IMR-90 (cell line): ENCODE results near the gene CA9. TPM values are rescaled to one million over a fixed set of nuclear protein-coding genes. Genes with fewer than 3 reads are reported as not detected.
"Not testable (repeated sequence)": the region's sequence is repeated elsewhere in the genome, so short reads cannot be mapped to it uniquely, and the experiment has no call there.

ENCODE experiments used
- ATAC-seq: fragments of 200-7000 bp; cut with Tn5 transposase; 2 replicates; pipeline ENCODE4 v1.9.1; 2020; ENCODE audit warnings: low read depth, mild to moderate bottlenecking, moderate library complexity
- BruUV-seq: library from RNA; stranded (reverse); fragments of 400-500 nt; replicated peaks from 2 replicates; lab custom pipeline; 2021; lab: Mats Ljungman, UMichigan
- CTCF ChIA-PET: fragments of 300-600 bp; formaldehyde crosslinking; extraction: SDS; loops from one replicate; lab custom pipeline; 2021; ENCODE audit warnings: antibody characterized with exemption; lab: Yijun Ruan, JAX
- POLR2A ChIA-PET: fragments of 300-600 bp; sonication (Branson Sonifier 250); formaldehyde crosslinking; loops from one replicate; lab custom pipeline; 2022; ENCODE audit warnings: antibody characterized with exemption; ENCODE audit not compliant: unreplicated experiment; lab: Charles Lee
- DNase-seq: peaks from one replicate; pipeline ENCODE4 v3.0.0; 2013
- H2AFZ ChIP-seq: replicated peaks from 2 replicates; pipeline ENCODE3; 2013; ENCODE audit warnings: low read length, mild to moderate bottlenecking; ENCODE audit not compliant: poor library complexity
- H2AK5ac ChIP-seq: 2 replicates; pipeline ENCODE4 v1.6.1; 2013; ENCODE audit warnings: low read depth, low read length, inconsistent platforms
- H2AK9ac ChIP-seq: replicated peaks from 2 replicates; pipeline ENCODE3; 2013; ENCODE audit warnings: mild to moderate bottlenecking, low read depth, low read length, moderate library complexity; ENCODE audit not compliant: poor library complexity
- H2BK120ac ChIP-seq: 2 replicates; pipeline ENCODE4 v1.6.1; 2013; ENCODE audit warnings: low read depth, low read length, inconsistent platforms
- H2BK15ac ChIP-seq: 3 replicates; pipeline ENCODE4 v1.6.1; 2013; ENCODE audit warnings: low read depth, low read length, inconsistent platforms
- H2BK20ac ChIP-seq: 2 replicates; pipeline ENCODE4 v1.6.1; 2013; ENCODE audit warnings: low read depth, mild to moderate bottlenecking, inconsistent platforms, low read length, moderate library complexity
- H2BK5ac ChIP-seq: 2 replicates; pipeline ENCODE4 v1.6.1; 2013; ENCODE audit warnings: mild to moderate bottlenecking, low read depth, low read length, inconsistent platforms; ENCODE audit not compliant: poor library complexity, severe bottlenecking
- H3K14ac ChIP-seq: replicated peaks from 2 replicates; pipeline ENCODE4 v1.6.1; 2013; ENCODE audit warnings: low read depth, low read length, inconsistent platforms
- H3K18ac ChIP-seq: 2 replicates; pipeline ENCODE4 v1.6.1; 2013; ENCODE audit warnings: low read depth, low read length, control low read depth
- H3K23ac ChIP-seq: 2 replicates; pipeline ENCODE4 v1.6.1; 2013; ENCODE audit warnings: low read depth, low read length, inconsistent platforms
- H3K27ac ChIP-seq: 2 replicates; pipeline ENCODE4 v1.5.1; 2013; ENCODE audit warnings: mild to moderate bottlenecking, control low read depth, low read length; ENCODE audit not compliant: insufficient read depth
- H3K27me3 ChIP-seq: 2 replicates; pipeline ENCODE4 v1.6.1; 2013; ENCODE audit warnings: low read length; ENCODE audit not compliant: control insufficient read depth, insufficient read depth
- H3K36me3 ChIP-seq: 2 replicates; pipeline ENCODE4 v1.6.1; 2013; ENCODE audit warnings: low read length, mixed read lengths; ENCODE audit not compliant: control insufficient read depth, insufficient read depth
- H3K4ac ChIP-seq: 2 replicates; pipeline ENCODE4 v1.6.1; 2013; ENCODE audit warnings: low read depth, low read length, inconsistent platforms
- H3K4me1 ChIP-seq: 2 replicates; pipeline ENCODE4 v1.6.1; 2013; ENCODE audit warnings: low read length, mixed read lengths; ENCODE audit not compliant: control insufficient read depth, insufficient read depth
- H3K4me2 ChIP-seq: 2 replicates; pipeline ENCODE4 v1.6.1; 2013; ENCODE audit warnings: low read depth, mild to moderate bottlenecking, control low read depth, low read length, moderate library complexity
- H3K4me3 ChIP-seq: 2 replicates; pipeline ENCODE4 v1.5.1; 2013; ENCODE audit warnings: low read depth, mild to moderate bottlenecking, control low read depth, low read length, moderate library complexity; ENCODE audit not compliant: insufficient read depth
- H3K56ac ChIP-seq: 2 replicates; pipeline ENCODE4 v1.6.1; 2013; ENCODE audit warnings: low read length, inconsistent platforms; ENCODE audit not compliant: insufficient read depth; ENCODE audit errors: extremely low read depth
- H3K79me1 ChIP-seq, 2 experiments: 2 replicates each; pipeline ENCODE4 v1.6.1; 2013; ENCODE audit warnings: low read length in 2 of 2, inconsistent platforms in 1 of 2, low read depth in 1 of 2
- H3K9ac ChIP-seq: 2 replicates; pipeline ENCODE4 v1.6.1; 2013; ENCODE audit warnings: low read depth, low read length, control low read depth
- H3K9me1 ChIP-seq: 2 replicates; pipeline ENCODE4 v1.6.1; 2013; ENCODE audit warnings: low read length, inconsistent platforms; ENCODE audit not compliant: insufficient read depth
- H3K9me3 ChIP-seq: 2 replicates; pipeline ENCODE4 v1.6.1; 2013; ENCODE audit warnings: low read length; ENCODE audit not compliant: control insufficient read depth, insufficient read depth
- H4K20me1 ChIP-seq: 2 replicates; pipeline ENCODE4 v1.6.1; 2013; ENCODE audit warnings: low read length, inconsistent platforms; ENCODE audit not compliant: insufficient read depth
- H4K5ac ChIP-seq: 2 replicates; pipeline ENCODE4 v1.6.1; 2013; ENCODE audit warnings: mild to moderate bottlenecking, low read depth, low read length, control low read depth
- H4K8ac ChIP-seq, 2 experiments: 2 replicates each; pipeline ENCODE4 v1.6.1; 2013; ENCODE audit warnings: low read depth in 2 of 2, low read length in 2 of 2, control low read depth in 1 of 2, inconsistent platforms in 1 of 2
- H4K91ac ChIP-seq: 2 replicates; pipeline ENCODE4 v1.6.1; 2013; ENCODE audit warnings: low read depth, low read length, inconsistent platforms; ENCODE audit not compliant: insufficient read depth
- WGBS, 2 experiments: methylation state at CpG; one replicate each; pipeline versions ENCODE4 v1.1.5 to v1.1.7; 2013; ENCODE audit warnings: missing lambda C conversion rate in 2 of 2; ENCODE audit not compliant: insufficient read length in 1 of 2; ENCODE audit errors: extremely low coverage in 2 of 2; 5-methylcytosine and 5-hydroxymethylcytosine counted together
- dilution Hi-C: fragments of 300-500 bp; cut with HindIII; formaldehyde crosslinking; loops from one replicate; pipeline ENCODE4 v1.14.3; 2018; ENCODE audit warnings: low sequenced_read_pairs; ENCODE audit not compliant: unreplicated experiment
- in situ Hi-C: fragments of 300-500 bp; cut with MboI; formaldehyde crosslinking; loops from 3 replicates; pipeline ENCODE4 v1.14.3; 2019; ENCODE audit warnings: low sequenced_read_pairs, inconsistent platforms, mixed read lengths
- intact Hi-C: fragments of 100-400 bp; cut with micrococcal nuclease; formaldehyde crosslinking; loops from 2 replicates; pipeline ENCODE4 v1.10.0; 2022
- polyA plus RNA-seq, 3 experiments: library from polyadenylated mRNA; depleted of rRNA; stranded (reverse); fragments of >200 nt; gene quantifications; 2 replicates each; pipeline ENCODE4 v1.2.3, GENCODE V29; 2012; ENCODE audit warnings: low replicate concordance in 1 of 3
- total RNA-seq: library from RNA; depleted of rRNA; stranded (reverse); fragments of >200 nt; gene quantifications from 2 replicates; pipeline ENCODE4 v1.2.3, GENCODE V29; 2012

The CA9 gene
- total and polyA plus RNA-seq, 2 of the 4 experiments (the other 2 are of a cell fraction) = 0.54 to 3.9 TPM

DNA sequence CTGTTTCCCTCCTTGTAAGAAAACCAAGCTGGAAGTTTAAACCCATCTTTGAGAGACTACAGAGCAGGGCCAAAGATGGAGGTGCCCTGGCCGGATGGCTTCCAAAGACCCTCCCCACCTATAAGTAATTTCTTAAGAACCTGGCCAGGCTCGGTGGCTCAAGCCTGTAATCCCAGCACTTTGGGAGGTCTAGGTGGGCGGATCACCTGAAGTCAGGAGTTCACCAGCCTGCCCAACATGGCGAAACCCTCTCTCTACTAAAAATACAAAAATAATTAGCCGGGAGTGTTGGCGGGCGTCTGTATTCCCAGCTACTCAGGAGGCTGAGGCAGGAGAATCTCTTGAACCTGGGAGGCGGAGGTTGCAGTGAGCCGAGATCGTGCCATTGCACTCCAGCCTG, 28.0 kb upstream of the CA9 start:
- H2BK20ac ChIP-seq, H3K23ac ChIP-seq, H3K4me1 ChIP-seq, H3K56ac ChIP-seq, H3K4me2 ChIP-seq, H3K18ac ChIP-seq, H2BK5ac ChIP-seq, BruUV-seq, H3K27ac ChIP-seq, H3K9me3 ChIP-seq, H3K14ac ChIP-seq, H4K20me1 ChIP-seq, intact Hi-C loops, DNase-seq, H3K27me3 ChIP-seq, H3K9me1 ChIP-seq, H3K79me1 ChIP-seq, H3K4me3 ChIP-seq, H2AFZ ChIP-seq, in situ Hi-C loops, H2AK5ac ChIP-seq, H2BK120ac ChIP-seq, H2BK15ac ChIP-seq, dilution Hi-C loops, H3K9ac ChIP-seq, ATAC-seq, H2AK9ac ChIP-seq, H3K4ac ChIP-seq, H3K36me3 ChIP-seq, H4K91ac ChIP-seq: not testable (repeated sequence)
- CTCF ChIA-PET = interaction anchor here (1.3 to 2.6 kb wide), 3 partner anchors 12 to 34 kb away, joined by 4 to 19 read pairs (median 13); partner anchors contain the start of genes CCDC107 and RMRP
- Histone ChIP-seq H4K8ac (peak overlapping the region in 1 of 2 experiments; percentile 88; a peak in 2 of 4 replicates), H4K5ac (peak overlapping the region; percentile 32; the same call in 1 of the 2 replicates)
- POLR2A ChIA-PET = interaction anchor here (0.5 kb wide), 1 partner anchor 77 kb away, joined by 6 read pairs; no protein-coding TSS in a partner anchor
- no CpG with 5 or more reads among the region's 10 CpGs for WGBS, 2 experiments
